Endometrial microvascular endothelial cells (primary cell): ENCODE measurements around the gene HS3ST4. TPM values are rescaled to one million over a fixed set of nuclear protein-coding genes. Genes with fewer than 3 reads are reported as not detected.
"Not testable (repeated sequence)": the region's sequence is repeated elsewhere in the genome, so short reads cannot be mapped to it uniquely, and the experiment has no call there.

Source experiments
- in situ Hi-C: cut with HindIII; loops from 2 replicates; pipeline ENCODE4 v1.10.0; 2017; ENCODE audit warnings: low sequenced_read_pairs, low pct_unique_long_range_greater_than_20kb; ENCODE audit errors: inconsistent ontology term
- total RNA-seq: library from RNA; depleted of rRNA; stranded (reverse); fragments of >200 nt; gene quantifications from one replicate; pipeline ENCODE4 v1.2.3, GENCODE V29; 2015; ENCODE audit errors: inconsistent ontology term

The HS3ST4 gene
- total RNA-seq, 1 donor from 2014 or later = not detected

DNA sequence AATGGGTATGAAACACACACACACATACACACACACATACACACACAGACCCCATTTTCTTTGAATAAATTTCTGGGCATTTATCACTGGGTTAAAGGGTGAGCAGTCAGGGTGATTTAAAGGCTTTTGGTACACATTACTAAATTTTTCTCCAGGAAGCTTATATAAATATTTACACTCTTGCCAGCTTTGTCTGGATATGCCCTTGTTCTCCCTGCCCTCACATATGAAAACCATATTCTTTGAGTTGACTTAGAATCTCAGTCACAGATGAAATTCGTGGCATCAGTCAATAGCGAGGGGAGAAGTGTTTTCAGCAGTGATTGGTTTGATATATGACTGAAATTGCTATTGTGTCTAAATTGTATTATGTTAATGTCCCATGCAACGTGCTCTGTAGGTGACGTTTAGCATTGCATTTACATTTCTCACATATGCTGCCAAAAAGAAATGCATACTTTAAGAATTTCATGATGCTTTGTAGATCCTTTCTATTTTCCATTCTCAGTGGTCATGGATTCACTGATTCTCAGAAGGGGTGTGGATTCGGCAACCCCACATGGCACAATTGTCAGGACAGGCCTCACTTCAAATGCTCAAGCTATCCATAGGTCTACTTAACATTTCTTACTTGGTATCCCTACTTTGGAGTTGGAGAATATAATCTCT, 34.8 kb downstream of the HS3ST4 start:
- in situ Hi-C loops = no loop called here

GRCh38 chr16:25729188-25729915, 37.6 kb downstream of the HS3ST4 start:
- in situ Hi-C loops = no loop called here

DNA sequence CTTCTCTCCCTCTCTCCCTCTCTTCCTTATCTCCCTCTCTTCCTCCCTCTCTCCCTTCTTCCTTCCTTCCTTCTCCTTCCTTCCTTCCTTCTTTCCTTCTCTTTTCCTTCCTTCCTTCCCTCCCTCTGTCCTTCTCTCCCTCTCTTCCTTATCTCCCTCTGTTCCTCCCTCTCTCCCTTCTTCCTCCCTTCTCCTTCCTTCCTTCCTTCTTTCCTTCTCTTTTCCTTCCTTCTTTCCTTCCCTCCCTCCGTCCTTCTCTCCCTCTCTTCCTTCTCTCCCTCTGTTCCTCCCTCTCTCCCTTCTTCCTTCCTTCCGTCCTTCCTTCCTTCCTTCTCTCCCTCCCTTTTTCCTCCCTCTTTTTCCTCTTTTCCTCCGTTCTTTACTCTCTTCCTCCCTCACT, 38.6 kb downstream of the HS3ST4 start:
- in situ Hi-C loops = no loop called here

GRCh38 chr16:25734430-25735385, 42.9 kb downstream of the HS3ST4 start:
- in situ Hi-C loops = no loop called here

DNA sequence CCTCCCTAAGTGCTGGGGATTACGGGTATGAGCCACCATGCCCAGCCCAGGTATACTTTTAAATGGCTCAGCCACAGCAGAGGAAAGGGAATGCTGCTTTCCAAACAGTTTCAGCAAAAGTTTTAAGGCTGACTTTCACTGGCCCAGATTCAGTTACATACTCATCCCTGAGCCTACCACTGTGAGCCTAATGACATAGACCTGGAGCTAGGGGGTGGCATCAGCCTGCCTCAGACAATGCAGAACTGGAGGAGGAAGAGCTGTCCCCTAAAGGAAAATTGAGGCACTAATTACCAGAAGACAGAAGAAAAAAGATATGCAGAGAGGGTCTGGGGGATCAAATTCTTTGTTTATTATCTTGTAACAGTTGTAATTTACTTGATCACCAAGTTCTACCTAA, 43.9 kb downstream of the HS3ST4 start:
- in situ Hi-C loops = no loop called here

DNA sequence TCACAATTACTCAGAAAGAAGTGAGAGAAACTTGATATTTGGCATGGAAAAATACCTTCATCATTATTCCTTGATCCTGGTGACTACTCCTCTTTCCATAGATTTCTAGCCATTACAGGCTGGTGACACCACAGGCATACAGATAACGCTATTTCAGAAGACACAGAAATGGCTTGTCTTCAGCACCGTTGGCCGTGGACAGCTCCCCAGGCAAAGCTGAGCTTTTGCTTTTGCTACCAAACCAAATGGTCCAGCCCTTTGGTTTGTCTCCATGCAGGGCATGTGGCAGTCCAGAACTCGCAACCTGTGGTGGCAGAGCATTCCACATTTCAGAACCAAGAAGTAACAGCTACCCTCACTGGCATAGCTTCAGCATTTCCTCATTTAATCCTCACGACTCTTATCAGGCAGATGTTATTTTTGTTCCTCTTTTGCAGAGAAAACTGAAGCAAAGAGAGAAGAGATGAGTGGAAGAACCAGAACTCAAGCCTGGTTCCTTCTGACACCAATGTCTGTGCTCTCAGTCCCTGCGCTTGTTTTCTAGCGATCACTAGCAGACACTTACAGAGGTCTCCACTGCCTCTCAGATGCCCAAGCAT, 55.5 kb downstream of the HS3ST4 start:
- in situ Hi-C loops = no loop called here

DNA sequence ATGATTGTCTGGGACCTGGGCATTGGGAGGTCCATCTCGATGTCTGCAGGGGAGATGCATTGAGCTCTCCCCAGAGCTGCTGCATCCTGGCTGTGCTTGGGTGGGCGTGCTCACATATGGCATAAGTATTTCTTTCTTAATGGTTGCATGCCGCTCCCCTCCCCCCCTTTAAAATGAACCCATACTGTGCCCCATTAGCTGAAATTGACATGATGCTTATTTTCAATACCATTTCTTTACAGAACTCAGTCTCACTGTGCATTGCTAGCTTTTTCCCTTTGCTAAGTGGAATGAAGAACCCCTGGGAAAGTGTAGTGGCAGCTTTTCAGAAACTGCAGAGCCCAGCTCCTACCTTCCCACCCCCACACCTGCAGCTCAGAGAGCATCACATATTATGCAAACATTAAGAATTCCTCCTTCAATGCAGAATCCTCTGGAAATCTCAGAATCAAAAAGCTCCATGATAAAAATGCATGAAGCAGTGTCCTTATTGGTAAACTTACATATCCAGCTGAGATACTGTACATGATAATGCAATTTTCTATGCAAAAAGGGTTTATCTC, 56.4 kb downstream of the HS3ST4 start:
- in situ Hi-C loops = no loop called here

DNA sequence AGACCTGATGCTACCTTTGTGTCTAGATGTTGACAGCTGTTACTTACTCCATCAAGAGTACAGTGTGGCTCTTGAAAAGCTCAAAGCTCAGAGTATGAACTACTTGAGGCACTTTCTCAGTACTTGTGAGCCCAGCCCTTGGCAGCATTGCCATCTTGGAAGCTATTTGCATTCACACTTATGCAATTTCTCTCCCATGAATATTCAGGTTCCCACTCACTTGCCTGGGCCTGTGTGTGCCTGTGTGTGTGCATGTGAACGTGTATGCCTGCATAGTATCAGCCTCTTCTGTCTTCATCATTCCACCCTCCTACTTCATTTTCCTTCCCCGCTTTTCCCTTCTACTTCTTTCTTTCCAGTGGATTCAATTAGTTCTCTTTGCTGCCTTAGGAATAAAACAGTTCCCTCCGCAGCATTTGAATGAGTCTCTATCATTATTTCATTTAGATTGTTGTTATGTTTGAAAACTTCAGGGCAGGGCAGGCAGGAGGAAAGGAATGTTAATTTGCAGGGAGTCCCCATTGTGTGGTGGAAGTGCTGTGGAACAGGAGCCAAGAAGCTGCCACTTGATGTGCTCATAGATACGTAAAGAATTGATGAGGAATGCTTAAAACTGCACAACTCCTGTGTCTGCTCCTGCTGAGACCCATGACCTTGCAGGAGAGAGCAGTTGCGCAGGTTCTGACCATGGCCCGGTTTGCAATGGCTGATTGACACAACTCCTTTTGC, 58.9 kb downstream of the HS3ST4 start:
- in situ Hi-C loops = no loop called here

DNA sequence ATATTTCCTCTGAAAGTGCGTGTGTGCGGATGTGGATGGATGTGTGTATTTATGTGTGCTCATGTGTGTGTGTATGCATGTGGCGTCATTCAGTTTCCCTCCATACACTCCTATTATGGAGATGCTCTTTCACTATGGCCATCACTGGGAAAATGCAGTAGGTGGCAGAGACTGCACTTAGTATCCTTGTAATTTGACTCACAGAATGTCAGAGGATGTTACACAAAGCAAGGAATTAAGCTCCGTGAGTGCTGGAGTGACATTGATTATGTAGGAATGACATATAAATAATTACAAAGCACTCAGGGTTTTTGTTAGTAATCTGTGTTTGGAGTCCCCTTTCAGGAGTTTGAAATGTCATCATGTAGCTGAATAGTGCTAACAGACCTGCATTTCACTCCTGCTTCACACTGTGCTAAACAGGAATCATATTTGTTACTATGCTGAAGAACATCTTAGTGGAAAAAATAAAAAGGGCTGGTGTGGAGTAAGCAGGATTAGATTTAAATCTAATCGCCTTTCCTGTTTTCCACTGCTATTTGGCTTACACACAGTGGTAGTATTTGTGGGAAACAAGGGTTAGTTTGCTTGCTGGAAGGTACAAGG, 59.6 kb downstream of the HS3ST4 start:
- in situ Hi-C loops = no loop called here

- in situ Hi-C loops = no loop called here
Observed at GRCh38 chr16:25764466-25764865, 72.7 kb downstream of the HS3ST4 start.

DNA sequence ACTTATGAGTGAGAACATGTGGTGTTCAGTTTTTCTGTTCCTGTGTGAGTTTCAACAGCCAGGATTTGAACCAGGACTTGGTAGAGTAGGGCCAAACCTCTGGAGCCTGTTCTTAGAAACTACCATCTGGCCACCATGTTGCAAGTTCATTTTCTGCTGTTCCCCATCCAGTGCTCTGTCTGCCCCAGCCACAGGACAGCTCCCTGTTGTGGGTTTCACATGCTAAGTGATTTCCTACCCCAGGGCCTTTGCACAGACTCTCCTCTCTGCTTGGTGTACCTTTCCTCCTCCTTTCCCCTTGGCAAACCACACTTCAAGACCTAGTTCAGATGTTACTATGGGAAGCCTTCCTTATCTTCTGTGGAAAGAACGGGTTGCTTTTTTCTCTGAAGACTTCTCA, 79.5 kb downstream of the HS3ST4 start:
- in situ Hi-C loops = no loop called here

GRCh38 chr16:25771812-25772568, 80.2 kb downstream of the HS3ST4 start:
- in situ Hi-C loops = no loop called here

DNA sequence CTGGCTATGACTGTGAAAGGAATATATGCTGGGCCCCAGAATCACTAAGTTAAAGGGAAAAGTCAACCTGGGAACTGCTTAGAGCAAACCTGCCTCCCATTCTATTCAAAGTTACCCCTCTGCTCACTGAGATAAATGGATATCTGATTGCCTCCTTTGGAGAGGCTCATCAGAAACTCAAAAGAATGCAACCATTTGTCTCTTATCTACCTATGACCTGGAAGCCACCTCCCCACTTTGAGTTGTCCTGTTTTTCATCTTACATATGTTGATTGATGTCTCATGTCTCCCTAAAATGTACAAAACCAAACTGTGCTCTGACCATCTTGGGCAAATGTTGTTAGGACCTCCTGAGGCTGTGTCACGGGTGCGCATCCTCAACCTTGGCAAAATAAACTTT, 84.5 kb downstream of the HS3ST4 start:
- in situ Hi-C loops = not testable (repeated sequence)

GRCh38 chr16:25783226-25783625, 91.5 kb downstream of the HS3ST4 start:
- in situ Hi-C loops = no loop called here

DNA sequence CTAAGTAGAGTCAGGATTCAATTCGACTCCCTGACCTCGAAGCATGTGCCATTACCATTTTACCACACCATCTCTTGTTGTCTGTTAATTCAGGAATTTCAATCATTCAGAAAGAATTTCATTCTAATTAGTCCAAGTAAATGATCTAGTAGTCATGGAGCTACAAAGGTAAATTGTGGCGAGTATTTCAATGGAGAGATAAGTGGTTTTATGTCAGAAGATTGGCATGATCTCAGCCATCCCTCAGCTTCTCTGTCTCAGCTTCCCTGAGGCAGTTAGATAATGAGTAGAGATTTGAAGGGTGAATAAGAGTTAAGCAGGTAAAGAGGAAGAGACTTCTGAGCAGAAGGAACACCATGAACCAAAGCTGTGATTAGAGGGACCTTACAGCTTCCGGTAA, 93.6 kb downstream of the HS3ST4 start:
- in situ Hi-C loops = no loop called here

DNA sequence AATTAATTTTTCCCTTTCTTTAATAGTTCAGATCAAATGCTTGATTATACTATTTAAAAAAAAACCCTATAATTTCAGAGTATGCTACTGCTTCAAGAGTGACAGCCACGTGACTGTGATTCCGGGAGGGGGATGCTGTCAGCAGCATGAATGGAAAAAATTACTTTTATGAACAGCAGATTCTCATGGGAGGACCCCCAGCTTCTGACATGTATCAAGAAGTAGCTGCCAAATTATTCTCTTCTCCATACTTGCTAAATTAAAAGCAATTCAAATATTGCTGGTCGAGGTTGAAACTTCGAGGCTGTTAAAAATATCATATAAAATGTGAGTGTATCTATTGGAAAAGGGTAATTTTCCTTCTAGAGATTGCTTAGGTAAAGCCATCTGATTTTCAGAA, 95.0 kb downstream of the HS3ST4 start:
- in situ Hi-C loops = no loop called here

- in situ Hi-C loops = no loop called here
Observed at GRCh38 chr16:25788637-25789036, 96.9 kb downstream of the HS3ST4 start.
